HG02852 (cell line): ENCODE data around the gene IFIT2.
A peak's percentile ranks its signal among the peaks of the same experiment; 100 is the strongest.

ENCODE experiments used
- ATAC-seq: cut with Tn5 transposase; IDR thresholded peaks from one replicate; pipeline ENCODE4 v1.9.1; 2021; ENCODE audit warnings: mild to moderate bottlenecking, moderate library complexity; ENCODE audit not compliant: unreplicated experiment

Gene IFIT2

DNA sequence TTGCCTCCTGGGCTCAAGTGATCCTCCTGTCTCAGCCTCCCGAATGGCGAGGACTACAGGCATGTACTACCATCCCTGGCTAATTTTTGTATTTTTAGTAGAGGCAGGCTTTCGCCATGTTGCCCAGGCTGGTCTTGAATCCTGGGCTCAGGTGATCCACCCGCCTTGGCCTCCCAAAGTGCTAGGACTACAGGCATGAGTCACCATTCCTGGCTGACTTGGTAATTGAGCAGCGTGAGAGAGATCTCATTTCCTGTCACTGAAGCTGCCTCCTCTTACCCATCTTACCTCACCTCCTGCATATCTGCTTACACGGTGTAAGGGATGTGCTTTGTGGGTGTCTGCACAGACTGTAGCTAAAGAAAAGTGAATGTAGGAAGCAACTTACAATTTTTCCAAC, 35.6 kb downstream of the IFIT2 start:
- ATAC-seq = no peak

DNA sequence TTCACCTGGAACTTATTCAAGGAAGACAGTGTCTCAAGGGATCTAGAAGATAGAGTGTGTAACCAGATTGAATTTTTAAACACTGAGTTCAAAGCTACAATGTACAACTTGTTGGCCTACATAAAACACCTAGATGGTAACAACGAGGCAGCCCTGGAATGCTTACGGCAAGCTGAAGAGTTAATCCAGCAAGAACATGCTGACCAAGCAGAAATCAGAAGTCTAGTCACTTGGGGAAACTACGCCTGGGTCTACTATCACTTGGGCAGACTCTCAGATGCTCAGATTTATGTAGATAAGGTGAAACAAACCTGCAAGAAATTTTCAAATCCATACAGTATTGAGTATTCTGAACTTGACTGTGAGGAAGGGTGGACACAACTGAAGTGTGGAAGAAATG, 36.9 kb downstream of the IFIT2 start:
- ATAC-seq = no peak

GRCh38 chr10:89339875-89340274, 38.0 kb downstream of the IFIT2 start:
- ATAC-seq = no peak

GRCh38 chr10:89341649-89342048, 39.8 kb downstream of the IFIT2 start:
- ATAC-seq = no peak

- ATAC-seq = no peak
Measured at GRCh38 chr10:89342206-89342958, 40.5 kb downstream of the IFIT2 start.

DNA sequence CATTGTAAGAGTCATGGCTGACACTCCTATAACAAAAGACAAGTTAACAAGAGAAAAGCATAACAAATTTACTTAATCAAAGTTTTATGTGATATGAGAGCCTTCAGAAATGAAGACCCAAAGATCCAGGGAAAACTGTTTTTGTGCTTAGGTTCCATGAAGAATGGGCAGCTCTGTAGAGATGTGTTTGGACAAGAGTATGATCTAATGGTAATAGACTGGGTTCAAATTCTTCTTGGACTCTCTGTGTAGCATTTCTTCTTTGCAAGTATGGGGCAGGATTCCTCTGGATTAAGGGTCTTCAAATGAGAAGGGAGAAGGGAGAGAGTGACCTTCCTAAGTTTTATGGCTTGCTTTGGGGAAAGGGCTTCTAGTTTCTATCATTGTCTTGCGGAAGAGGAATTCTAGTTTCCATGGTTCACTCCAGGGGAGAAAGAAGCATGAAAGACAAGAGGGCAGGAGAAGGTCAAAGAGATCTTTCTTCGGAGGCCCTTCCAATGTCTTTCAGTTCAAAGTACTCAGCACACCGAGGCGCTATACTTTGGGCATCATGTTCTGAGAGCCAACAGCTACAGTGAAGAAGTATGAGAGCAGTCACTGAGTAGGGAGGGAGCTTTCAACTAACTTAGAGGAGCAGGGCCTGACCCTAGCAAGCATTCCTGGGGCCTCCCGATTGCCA, 41.4 kb downstream of the IFIT2 start:
- ATAC-seq = no peak

GRCh38 chr10:89344156-89344555, 42.3 kb downstream of the IFIT2 start:
- no peak for ATAC-seq

GRCh38 chr10:89345367-89346000, 43.6 kb downstream of the IFIT2 start:
- ATAC-seq = no peak

DNA sequence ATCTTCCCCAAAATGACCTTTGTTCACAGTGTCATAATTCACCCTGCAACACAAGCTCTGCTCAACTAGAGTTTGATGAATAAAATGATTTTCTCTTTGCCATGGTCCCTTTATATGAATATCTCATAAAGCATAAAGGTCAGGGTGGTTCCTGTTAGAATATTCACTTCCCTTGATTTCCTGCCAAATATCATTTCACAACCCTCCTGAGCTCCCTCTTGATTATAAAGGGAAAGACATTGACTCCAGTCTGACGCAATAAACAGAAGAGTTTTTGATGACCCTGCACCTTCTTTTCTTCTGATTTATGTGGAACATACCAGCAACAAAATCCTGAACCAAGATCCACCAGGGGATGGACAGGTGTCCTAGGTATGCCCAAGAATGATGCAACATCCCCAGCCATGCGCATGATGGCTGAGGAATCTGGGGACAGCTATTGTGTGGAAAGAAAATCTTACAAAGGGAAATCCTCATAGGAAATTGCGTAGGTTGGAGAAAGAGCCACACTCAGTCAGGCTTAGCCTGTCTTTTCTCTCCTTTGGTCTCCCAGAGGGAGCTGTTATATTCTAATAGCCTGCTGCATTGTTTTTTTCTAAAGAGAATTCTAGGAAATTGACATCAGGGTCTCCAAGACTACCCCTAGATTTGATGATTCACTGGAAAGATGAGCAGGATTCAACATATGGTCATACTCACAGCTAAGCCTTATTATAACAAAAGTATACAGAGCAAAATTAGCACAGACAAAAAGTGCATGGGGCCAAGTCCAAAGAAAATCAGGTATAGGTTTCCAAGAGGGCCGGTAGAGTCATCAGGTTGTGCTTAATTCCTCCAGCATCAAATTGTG, 44.8 kb downstream of the IFIT2 start:
- ATAC-seq = no peak

- ATAC-seq = no peak
Measured at GRCh38 chr10:89347701-89348457, 46.0 kb downstream of the IFIT2 start.

DNA sequence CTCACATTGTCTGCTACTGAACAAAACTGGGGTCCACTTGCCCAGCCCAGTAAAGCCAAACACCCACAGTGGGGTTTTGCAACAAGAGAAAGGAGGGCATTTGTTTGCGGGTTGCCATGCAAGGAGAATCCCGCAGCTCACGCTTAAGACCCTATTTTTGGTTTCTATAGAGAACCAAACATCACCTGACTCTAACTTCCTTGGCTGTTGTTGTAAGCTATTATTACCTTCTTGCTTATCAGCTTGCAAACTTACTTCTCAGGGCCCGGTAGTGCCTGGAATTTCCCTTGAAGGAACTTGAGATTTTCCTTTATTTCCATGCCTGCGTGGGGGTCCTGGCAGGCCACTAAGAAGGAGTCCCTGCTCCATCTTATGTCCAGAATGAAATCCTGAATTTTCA, 46.6 kb downstream of the IFIT2 start:
- no peak for ATAC-seq

- no peak for ATAC-seq
Measured at GRCh38 chr10:89348975-89349374, 47.1 kb downstream of the IFIT2 start.

DNA sequence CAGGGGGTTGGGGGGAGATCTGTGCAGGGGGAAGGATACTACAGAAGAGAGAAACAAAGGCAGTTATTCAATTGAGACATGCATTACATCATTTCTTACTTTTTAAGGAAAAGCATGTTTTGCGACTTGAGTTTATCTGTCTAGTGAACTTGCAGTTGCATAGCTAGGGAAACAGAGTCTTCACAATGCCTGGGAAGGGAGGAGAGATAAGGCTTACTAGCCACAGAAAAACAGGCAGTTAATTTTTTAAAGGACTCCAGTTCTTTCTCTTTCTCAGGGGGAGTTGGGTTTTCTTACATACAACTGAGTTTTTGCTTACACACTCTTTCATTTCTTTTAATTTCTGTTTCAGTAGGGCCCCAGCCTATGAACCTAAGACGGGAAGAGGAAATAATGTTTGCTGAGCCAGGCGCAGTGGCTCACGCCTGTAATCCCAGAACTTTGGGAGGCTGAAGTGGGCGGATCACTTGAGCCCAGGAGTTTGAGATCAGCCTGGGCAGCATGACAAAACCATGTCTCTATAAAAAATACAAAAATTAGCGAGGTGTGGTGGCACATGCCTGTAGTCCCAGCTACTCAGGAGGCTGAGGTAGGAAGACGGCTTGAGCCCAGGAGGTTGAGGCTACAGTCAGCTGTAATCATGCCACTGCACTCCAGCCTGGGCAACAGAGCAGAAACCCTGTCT, 48.9 kb downstream of the IFIT2 start:
- ATAC-seq = peak; percentile 40

- ATAC-seq = peak; percentile 90
Measured at GRCh38 chr10:89351412-89351779, 49.5 kb downstream of the IFIT2 start.

DNA sequence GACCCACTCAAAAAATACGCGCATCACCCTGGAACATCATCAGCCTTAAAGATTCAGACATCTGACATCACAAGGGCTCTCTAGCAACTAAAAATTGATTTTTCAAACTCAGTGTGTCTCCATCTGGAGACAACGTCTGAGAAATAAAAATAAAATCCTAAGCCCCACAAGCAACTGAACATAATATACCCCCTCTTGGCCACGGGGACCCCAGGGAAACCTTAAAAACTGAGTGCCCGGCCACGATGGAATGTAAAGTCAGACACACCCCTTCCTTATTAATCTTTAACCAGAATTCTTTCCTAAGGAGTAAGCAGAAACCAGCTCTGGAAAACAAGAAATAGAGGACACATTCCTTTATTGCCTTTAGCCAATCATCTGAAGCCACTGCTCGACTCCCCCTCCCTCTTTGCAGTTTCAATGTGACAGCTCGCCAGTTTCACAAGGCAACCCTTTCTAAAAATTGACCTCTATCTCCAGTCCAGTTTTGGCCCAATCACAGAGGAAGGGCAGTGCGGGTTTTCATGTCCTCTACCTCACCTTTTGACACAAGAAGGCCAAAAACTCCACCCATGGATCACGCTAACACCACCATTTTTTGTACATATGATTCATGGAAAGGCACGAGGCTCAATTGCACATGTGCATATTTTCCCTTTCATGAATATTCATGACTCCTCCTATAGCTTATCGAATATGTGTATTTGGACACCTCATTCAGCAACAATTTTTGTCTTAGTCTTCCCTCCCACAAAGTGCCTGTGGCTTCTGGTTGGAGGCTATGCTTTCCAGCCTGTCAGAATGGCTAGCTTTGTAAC, 50.1 kb downstream of the IFIT2 start:
- ATAC-seq = peak; percentile 41

DNA sequence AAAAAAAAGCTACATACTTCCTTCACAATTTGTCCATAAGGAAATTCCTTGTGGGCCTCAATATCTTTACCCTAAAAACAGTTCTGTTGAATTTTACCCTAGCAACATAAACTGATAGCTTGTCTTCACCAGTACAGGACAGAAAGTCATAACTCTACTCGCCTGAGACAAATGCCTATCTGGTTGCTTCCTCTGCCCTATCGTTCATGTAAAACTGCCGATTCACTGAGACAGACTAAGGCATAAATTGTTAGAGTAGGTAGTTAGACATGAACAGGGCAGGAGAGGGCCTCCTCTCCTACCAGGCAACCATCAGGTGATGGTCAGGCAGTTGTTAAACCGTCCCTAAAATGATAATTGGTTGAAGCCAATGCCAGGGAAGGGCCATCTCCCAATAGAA, 51.0 kb downstream of the IFIT2 start:
- no peak for ATAC-seq

DNA sequence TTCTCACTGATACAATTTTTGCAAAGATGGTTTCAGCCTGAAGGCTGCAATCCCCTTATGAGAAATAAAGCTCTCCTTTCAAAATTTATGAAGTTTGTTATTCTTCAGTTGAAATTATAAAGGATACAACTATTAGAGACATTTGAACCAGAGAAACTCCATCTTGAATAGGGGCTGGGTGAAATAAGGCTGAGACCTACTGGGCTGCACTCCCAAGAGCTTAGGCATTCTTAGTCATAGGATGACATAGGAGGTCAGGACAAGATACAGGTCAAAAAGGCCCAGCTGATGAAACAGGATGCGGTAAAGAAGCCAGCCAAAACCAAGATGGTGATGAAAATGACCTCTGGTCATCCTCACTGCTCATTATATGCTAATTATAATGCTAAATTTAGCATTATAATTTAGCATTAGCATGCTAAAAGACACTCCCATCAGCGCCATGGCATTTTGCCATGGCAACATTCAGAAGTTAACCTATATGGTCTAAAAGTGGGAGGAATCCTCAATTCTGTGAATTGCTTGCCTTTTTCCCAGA, 53.6 kb downstream of the IFIT2 start:
- no peak for ATAC-seq

DNA sequence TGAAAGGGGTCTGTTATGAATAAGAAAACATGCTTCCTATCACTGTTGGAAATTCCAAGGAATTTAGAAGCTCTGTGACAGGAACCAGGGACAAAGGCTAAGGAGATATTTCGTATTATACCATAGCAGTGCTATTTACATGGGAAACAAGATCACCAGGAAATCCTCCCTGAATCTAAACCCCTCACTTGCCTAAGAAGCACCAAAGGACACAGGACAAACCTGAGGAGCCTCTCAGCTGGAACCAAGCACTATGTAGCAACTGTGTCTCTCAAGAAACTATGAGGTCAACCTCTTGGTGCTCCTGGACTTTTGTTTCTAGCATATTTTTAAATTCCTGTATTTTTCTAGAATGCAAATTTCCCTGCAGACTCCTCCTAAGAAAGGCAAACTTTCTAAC, 55.2 kb downstream of the IFIT2 start:
- no peak for ATAC-seq

GRCh38 chr10:89357975-89358374, 56.1 kb downstream of the IFIT2 start:
- ATAC-seq = no peak
